ENCODE data around the gene ZSCAN32. TPM values are rescaled to one million over a fixed set of nuclear protein-coding genes. Genes with fewer than 3 reads are reported as not detected.

Gene ZSCAN32
- total RNA-seq, 1 experiment from 2014 or later = 18.9 TPM

- Histone ChIP-seq H3K4me1 (ENCODE audit: control insufficient read depth, insufficient read depth, low read length) (no peaks in the 10 kb centered on the region), H3K27ac (ENCODE audit: low read length) (no peak overlapping the region), H3K9me3 (ENCODE audit: control insufficient read depth, insufficient read depth, low read depth, low read length) (peaks cover 51% of the 10 kb centered on the region), H3K27me3 (ENCODE audit: control insufficient read depth, insufficient read depth, low read length) (no peaks in the 10 kb centered on the region), H3K4me3 (ENCODE audit: low read depth in 2 of 2, low read length in 2 of 2) (no peak overlapping the region), H3K36me3 (ENCODE audit: control insufficient read depth, insufficient read depth, low read length) (peaks cover 13% of the 10 kb centered on the region)
- no TSS peak for BruUV-seq (replicated peaks)
- intact Hi-C loops (cut with micrococcal nuclease; ENCODE audit: unreplicated experiment) (no loop called here), in situ Hi-C loops (cut with HindIII; ENCODE audit: low pct_unique_long_range_greater_than_20kb, low sequenced_read_pairs) (no loop called here)
- no peak for ATAC-seq
- CTCF ChIA-PET = interaction anchor here (0.5 kb wide), 1 partner anchor 46 kb away, joined by 4 read pairs; no protein-coding TSS in a partner anchor
- POLR2A ChIA-PET = no interaction called here
- TF ChIP-seq CTCF (IDR thresholded peaks at IDR 0.05) (no peak), POLR2AphosphoS5 (IDR thresholded peaks at IDR 0.05; ENCODE audit: low read depth, low read length) (no peak), TCF7L2 (IDR thresholded peaks at IDR 0.05; ENCODE audit: low read depth, low read length) (no peak), SIN3A (IDR thresholded peaks at IDR 0.05; ENCODE audit: borderline replicate concordance, insufficient read depth, low read depth, low read length) (no peak), REST (IDR thresholded peaks at IDR 0.05; ENCODE audit: insufficient read depth in 1 of 2, low read depth in 2 of 2, low read length in 1 of 2) (no peak)
- no peak for DNase-seq (ENCODE audit: low read depth, low spot score)
These were observed 17.8 kb downstream of the ZSCAN32 start for GRCh38 chr16:3383045-3383448.

- CTCF ChIA-PET = no interaction called here
- POLR2A ChIA-PET = no interaction called here
- no TSS peak for BruUV-seq (replicated peaks)
- Histone ChIP-seq H3K27ac (ENCODE audit: low read length) (no peak overlapping the region), H3K27me3 (ENCODE audit: control insufficient read depth, insufficient read depth, low read length) (no peaks in the 10 kb centered on the region), H3K9me3 (ENCODE audit: control insufficient read depth, insufficient read depth, low read depth, low read length) (peaks cover 23% of the 10 kb centered on the region), H3K4me1 (ENCODE audit: control insufficient read depth, insufficient read depth, low read length) (no peaks in the 10 kb centered on the region), H3K4me3 (ENCODE audit: low read depth in 2 of 2, low read length in 2 of 2) (no peak overlapping the region), H3K36me3 (ENCODE audit: control insufficient read depth, insufficient read depth, low read length) (peaks cover 2% of the 10 kb centered on the region; the same call in 1 of the 2 replicates)
- ATAC-seq (no peak), DNase-seq (ENCODE audit: low read depth, low spot score) (no peak)
- intact Hi-C loops (cut with micrococcal nuclease; ENCODE audit: unreplicated experiment) (no loop called here), in situ Hi-C loops (cut with HindIII; ENCODE audit: low pct_unique_long_range_greater_than_20kb, low sequenced_read_pairs) (no loop called here)
- TF ChIP-seq REST (IDR thresholded peaks at IDR 0.05; ENCODE audit: insufficient read depth in 1 of 2, low read depth in 2 of 2, low read length in 1 of 2) (no peak), CTCF (IDR thresholded peaks at IDR 0.05) (no peak), SIN3A (IDR thresholded peaks at IDR 0.05; ENCODE audit: borderline replicate concordance, insufficient read depth, low read depth, low read length) (no peak), TCF7L2 (IDR thresholded peaks at IDR 0.05; ENCODE audit: low read depth, low read length) (no peak), POLR2AphosphoS5 (IDR thresholded peaks at IDR 0.05; ENCODE audit: low read depth, low read length) (no peak)
These were observed 22.9 kb downstream of the ZSCAN32 start for GRCh38 chr16:3377917-3378316.

Data from Panc1 (cell line).